OCI-LY7 (cell line): Measurements from ENCODE around the gene CNBP. TPM values are rescaled to one million over a fixed set of nuclear protein-coding genes. Genes with fewer than 3 reads are reported as not detected.

Source experiments
- BruUV-seq: library from RNA; stranded (reverse); fragments of 400-500 nt; replicated peaks from 2 replicates; lab custom pipeline; 2021; lab: Mats Ljungman, UMichigan
- CTCF ChIA-PET: fragments of 300-600 bp; sonication (Branson Sonifier 250); formaldehyde crosslinking; loops from one replicate; lab custom pipeline; 2022; ENCODE audit warnings: antibody characterized with exemption; ENCODE audit not compliant: unreplicated experiment; lab: Charles Lee
- POLR2A ChIA-PET: fragments of 300-600 bp; sonication (Branson Sonifier 250); formaldehyde crosslinking; loops from one replicate; lab custom pipeline; 2022; ENCODE audit warnings: antibody characterized with exemption; lab: Charles Lee
- DNase-seq: peaks from one replicate; pipeline ENCODE4 v3.0.0-alpha.2; 2015; ENCODE audit warnings: low spot score
- H2AFZ ChIP-seq: fragments of 200-600 bp; sonication (generic), shearing (Covaris generic); 2 replicates; pipeline ENCODE4 v1.6.1; 2014; ENCODE audit warnings: mild to moderate bottlenecking, antibody characterized with exemption, low read length, moderate library complexity
- H3K27ac ChIP-seq: fragments of 200-600 bp; sonication (generic); 2 replicates; pipeline ENCODE4 v1.5.1; 2014; ENCODE audit warnings: mixed run types, low read depth, mild to moderate bottlenecking, moderate library complexity, low read length, inconsistent platforms; ENCODE audit not compliant: poor library complexity, severe bottlenecking
- H3K36me3 ChIP-seq: fragments of 200-600 bp; sonication (generic); 2 replicates; pipeline ENCODE4 v1.6.1; 2014; ENCODE audit warnings: mild to moderate bottlenecking, antibody characterized with exemption, low read length, moderate library complexity, mixed read lengths; ENCODE audit not compliant: insufficient read depth
- H3K4me1 ChIP-seq: fragments of 200-600 bp; sonication (generic); 2 replicates; pipeline ENCODE4 v1.5.1; 2014; ENCODE audit warnings: mild to moderate bottlenecking, low read length; ENCODE audit not compliant: insufficient read depth, poor library complexity, severe bottlenecking
- H3K4me2 ChIP-seq: fragments of 200-600 bp; sonication (generic); 2 replicates; pipeline ENCODE4 v1.6.1; 2014; ENCODE audit warnings: mild to moderate bottlenecking, low read length
- H3K4me3 ChIP-seq: fragments of 200-600 bp; sonication (generic); 2 replicates; pipeline ENCODE4 v1.5.1; 2014; ENCODE audit warnings: mild to moderate bottlenecking, low read depth, low read length; ENCODE audit not compliant: poor library complexity, severe bottlenecking
- H3K79me2 ChIP-seq: fragments of 200-600 bp; sonication (generic); 2 replicates; pipeline ENCODE4 v1.6.1; 2016; ENCODE audit warnings: low read depth, mild to moderate bottlenecking, low read length, moderate library complexity, mixed read lengths; ENCODE audit not compliant: insufficient read depth
- H3K9me2 ChIP-seq: fragments of 200-600 bp; sonication (generic); 2 replicates; pipeline ENCODE4 v1.6.1; 2016; ENCODE audit warnings: mild to moderate bottlenecking, low read length, mixed read lengths; ENCODE audit not compliant: insufficient read depth
- H3K9me3 ChIP-seq: fragments of 200-600 bp; sonication (generic); 2 replicates; pipeline ENCODE4 v1.6.1; 2014; ENCODE audit warnings: mild to moderate bottlenecking, mixed run types, low read length, mixed read lengths
- H4K20me1 ChIP-seq: fragments of 200-600 bp; sonication (generic); 2 replicates; pipeline ENCODE4 v1.6.1; 2014; ENCODE audit warnings: mild to moderate bottlenecking, antibody characterized with exemption, low read length, moderate library complexity, mixed read lengths; ENCODE audit not compliant: insufficient read depth
- EZH2phosphoT487 ChIP-seq: fragments of 200-600 bp; sonication (generic); IDR thresholded peaks from 2 replicates; pipeline ENCODE4 v1.6.1; 2018; ENCODE audit warnings: low read depth, borderline replicate concordance, mild to moderate bottlenecking, mixed run types, antibody characterized with exemption, low read length, moderate library complexity, mixed read lengths
- intact Hi-C: fragments of 100-400 bp; cut with micrococcal nuclease; formaldehyde crosslinking; loops from one replicate; pipeline ENCODE4 v1.10.0; 2022; ENCODE audit not compliant: unreplicated experiment
- total RNA-seq, 2 experiments: library from RNA; depleted of rRNA in 1 of 2; stranded (reverse); fragments of >200 nt in 1 of 2; shearing (Covaris generic) in 1 of 2; gene quantifications; 2 replicates each; pipeline ENCODE4 v1.2.3, GENCODE V29; 2014 to 2022
- TF ChIP-seq, protein P1 (sequence below): fragments of 200-600 bp; sonication (generic); conservative IDR thresholded peaks from 2 replicates; pipeline ENCODE4 v1.5.1; 2014; ENCODE audit warnings: mild to moderate bottlenecking, antibody characterized with exemption, low read length, moderate library complexity, mixed read lengths

Gene CNBP
- total RNA-seq, 2 experiments from 2014 or later: 324 to 336 TPM

GRCh38 chr3:129130291-129130813 lies 53.3 kb downstream of the CNBP start:
- BruUV-seq: no TSS peak
- no peaks in the 10 kb centered on the region for H3K4me1 ChIP-seq
- no peak for TF ChIP-seq EZH2phosphoT487
- TF ChIP-seq, protein P1, sequence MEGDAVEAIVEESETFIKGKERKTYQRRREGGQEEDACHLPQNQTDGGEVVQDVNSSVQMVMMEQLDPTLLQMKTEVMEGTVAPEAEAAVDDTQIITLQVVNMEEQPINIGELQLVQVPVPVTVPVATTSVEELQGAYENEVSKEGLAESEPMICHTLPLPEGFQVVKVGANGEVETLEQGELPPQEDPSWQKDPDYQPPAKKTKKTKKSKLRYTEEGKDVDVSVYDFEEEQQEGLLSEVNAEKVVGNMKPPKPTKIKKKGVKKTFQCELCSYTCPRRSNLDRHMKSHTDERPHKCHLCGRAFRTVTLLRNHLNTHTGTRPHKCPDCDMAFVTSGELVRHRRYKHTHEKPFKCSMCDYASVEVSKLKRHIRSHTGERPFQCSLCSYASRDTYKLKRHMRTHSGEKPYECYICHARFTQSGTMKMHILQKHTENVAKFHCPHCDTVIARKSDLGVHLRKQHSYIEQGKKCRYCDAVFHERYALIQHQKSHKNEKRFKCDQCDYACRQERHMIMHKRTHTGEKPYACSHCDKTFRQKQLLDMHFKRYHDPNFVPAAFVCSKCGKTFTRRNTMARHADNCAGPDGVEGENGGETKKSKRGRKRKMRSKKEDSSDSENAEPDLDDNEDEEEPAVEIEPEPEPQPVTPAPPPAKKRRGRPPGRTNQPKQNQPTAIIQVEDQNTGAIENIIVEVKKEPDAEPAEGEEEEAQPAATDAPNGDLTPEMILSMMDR: no peak
- POLR2A ChIA-PET: no interaction called here
- no peaks in the 10 kb centered on the region for H3K79me2 ChIP-seq
- no peaks in the 10 kb centered on the region for H3K9me3 ChIP-seq
- intact Hi-C loops: no loop called here
- no peak for DNase-seq
- H3K4me3 ChIP-seq: no peak overlapping the region
- CTCF ChIA-PET: no interaction called here
- no peaks in the 10 kb centered on the region for H3K9me2 ChIP-seq
- H3K36me3 ChIP-seq: peaks cover 83% of the 10 kb centered on the region
- no peak overlapping the region for H3K27ac ChIP-seq
- no peaks in the 10 kb centered on the region for H4K20me1 ChIP-seq
- H3K4me2 ChIP-seq: no peak overlapping the region
- no peak overlapping the region for H2AFZ ChIP-seq

- no TSS peak for BruUV-seq
- Histone ChIP-seq H3K79me2 (no peaks in the 10 kb centered on the region), H3K36me3 (peaks cover 70% of the 10 kb centered on the region), H3K4me1 (peaks cover 4% of the 10 kb centered on the region), H3K4me3 (no peak overlapping the region), H3K27ac (no peak overlapping the region), H3K9me3 (no peaks in the 10 kb centered on the region), H3K9me2 (no peaks in the 10 kb centered on the region), H2AFZ (no peak overlapping the region), H3K4me2 (no peak overlapping the region), H4K20me1 (no peaks in the 10 kb centered on the region)
- DNase-seq: no peak
- ChIA-PET CTCF (no interaction called here), POLR2A (interaction anchor here (0.6 kb wide), 1 partner anchor 125 kb away, joined by 3 read pairs; no protein-coding TSS in a partner anchor)
- TF ChIP-seq EZH2phosphoT487: no peak
- TF ChIP-seq, protein P1: no peak
- intact Hi-C loops: no loop called here
These were observed 55.1 kb downstream of the CNBP start for GRCh38 chr3:129128357-129129155.

DNA sequence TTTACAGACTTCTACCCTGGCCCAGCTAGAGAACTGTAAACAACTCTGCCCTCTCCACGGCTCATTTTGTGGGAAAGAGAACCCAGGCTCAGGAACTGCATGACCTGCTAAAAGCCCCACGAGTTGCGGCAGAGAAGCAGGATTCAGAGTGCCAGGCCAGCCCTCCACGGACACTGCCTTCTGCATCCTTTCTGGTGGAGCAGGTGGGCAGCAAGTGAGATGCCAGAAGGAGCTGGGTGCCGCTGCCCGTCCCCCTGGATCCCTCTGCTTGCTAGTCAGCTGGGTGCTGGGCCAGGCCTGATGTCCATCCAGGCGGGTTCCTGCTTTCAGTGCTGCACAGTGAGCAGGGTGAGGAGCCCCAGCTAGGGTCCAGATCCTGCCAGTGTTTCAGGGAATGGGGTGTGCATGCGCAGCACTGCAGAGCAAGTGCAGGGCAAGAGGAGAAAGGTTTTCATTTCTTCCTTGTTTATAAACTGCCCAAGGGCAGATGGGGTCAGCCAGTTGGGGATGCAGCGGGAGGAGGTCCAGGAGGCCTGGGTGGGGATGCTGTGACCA lies 56.9 kb downstream of the CNBP start:
- Histone ChIP-seq H3K27ac (no peak overlapping the region), H3K4me2 (no peak overlapping the region), H3K79me2 (no peaks in the 10 kb centered on the region), H2AFZ (no peak overlapping the region), H3K9me3 (no peaks in the 10 kb centered on the region), H3K9me2 (no peaks in the 10 kb centered on the region), H3K4me1 (peaks cover 20% of the 10 kb centered on the region), H3K36me3 (peaks cover 52% of the 10 kb centered on the region), H4K20me1 (no peaks in the 10 kb centered on the region), H3K4me3 (no peak overlapping the region)
- ChIA-PET CTCF (no interaction called here), POLR2A (no interaction called here)
- TF ChIP-seq EZH2phosphoT487: no peak
- TF ChIP-seq, protein P1: no peak
- intact Hi-C loops: no loop called here
- DNase-seq: no peak
- BruUV-seq: no TSS peak
